GM18861 (cell line): ENCODE data around the gene CARD10.
"Not testable (repeated sequence)": the region's sequence is repeated elsewhere in the genome, so short reads cannot be mapped to it uniquely, and the experiment has no call there.

Source experiments
- ATAC-seq: cut with Tn5 transposase; IDR thresholded peaks from one replicate; pipeline ENCODE4 v1.9.1; 2021; ENCODE audit not compliant: unreplicated experiment

CARD10 gene

DNA sequence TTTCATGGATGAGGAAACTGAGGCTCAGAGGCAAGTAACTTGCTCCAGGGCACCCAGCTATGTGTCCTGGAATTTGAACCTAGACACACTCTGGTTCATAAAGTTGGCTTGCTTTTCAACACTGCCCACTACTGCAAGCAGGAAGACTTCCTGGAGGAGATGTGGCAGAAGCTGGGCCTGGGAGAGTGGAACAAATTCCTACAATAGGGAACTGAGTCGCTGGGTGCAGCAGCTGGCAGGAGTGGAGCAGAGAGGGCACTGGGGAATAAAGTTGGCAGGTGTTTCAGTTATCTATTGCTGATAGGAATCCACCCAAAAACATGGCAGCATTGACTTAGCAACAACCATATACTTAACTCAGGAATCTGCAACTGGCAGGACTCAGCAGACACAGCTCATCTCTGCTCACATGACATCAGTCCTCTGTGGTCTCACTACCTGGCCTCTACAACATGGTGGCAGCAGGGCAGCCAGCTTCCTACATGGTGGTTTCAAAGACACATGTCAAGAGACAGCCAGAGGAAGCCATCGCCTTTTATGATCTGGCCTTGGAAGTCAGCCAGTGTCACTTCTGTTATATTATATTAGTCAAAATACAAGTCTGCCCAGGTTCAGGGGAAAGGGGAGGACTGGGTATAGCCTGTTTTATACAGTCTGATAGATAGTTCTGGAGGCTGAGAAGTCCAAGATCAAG is 10.6 kb upstream of the CARD10 start:
- ATAC-seq = no peak

DNA sequence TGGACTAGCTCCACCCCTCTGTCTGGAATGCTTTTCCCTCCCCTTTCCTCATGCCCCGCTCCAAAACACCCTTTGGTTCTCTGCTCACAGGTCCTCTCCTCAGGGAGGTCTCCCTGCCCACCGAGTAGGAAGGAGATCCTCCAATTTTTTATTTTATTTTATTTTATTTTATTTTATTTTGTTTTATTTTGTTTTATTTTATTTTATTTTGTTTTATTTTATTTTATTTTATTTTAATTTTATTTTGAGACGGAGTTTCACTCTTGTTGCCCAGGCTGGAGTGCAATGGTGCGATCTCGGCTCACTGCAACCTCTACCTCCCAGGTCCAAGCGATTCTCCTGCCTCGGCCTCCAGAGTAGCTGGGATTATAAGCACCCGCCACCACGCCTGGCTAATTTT is 8.7 kb upstream of the CARD10 start:
- ATAC-seq = not testable (repeated sequence)

DNA sequence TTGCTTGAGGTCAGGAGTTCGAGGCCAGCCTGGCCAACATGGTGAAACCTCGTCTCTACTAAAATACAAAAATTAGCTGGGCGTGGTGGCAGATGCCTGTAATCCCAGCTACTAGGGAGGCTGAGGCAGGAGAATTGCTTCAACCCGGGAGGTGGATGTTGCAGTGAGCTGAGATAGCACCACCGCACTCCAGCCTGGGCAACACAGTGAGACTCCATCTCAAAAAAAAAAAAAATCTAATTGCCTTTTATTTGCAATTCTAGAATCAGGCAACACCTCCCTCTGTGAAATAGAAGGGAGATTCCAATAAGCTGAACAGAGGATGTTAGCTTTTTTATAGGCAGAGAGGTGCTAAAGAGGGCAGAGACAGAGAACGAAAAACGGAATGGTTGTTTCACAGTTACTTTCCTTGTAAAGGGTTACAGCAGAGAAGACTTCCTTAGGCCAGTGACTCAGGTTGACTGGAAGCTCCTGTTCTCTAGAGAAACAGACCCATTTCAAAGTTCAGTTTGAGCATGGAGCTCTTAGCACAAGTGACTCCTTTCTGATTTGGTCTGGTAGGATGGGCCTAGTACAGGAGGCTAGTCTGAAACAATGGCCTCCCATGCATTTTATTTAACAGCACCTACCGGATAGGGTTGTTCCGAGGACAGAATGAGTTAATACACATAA is 8.0 kb upstream of the CARD10 start:
- ATAC-seq = not testable (repeated sequence)

DNA sequence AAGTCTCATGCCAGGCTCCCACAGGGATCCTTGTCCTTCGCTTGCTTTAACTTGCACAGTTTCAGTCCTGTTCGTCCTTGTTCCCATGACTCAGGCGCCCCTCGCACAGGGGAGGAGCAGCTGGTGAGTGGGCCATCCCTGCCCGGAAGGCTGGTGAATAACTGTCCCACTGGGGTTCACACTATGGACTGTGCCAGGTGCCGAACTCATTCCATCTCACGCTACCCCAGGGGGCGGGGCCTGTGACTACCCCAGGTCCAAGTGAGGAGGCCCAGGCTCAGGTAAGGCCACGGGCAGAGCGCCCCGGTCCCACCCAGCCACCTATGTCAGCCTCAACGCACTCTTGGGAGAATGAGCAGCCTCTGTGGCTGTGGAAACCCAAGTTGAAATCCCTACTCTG is 7.2 kb upstream of the CARD10 start:
- ATAC-seq = no peak

DNA sequence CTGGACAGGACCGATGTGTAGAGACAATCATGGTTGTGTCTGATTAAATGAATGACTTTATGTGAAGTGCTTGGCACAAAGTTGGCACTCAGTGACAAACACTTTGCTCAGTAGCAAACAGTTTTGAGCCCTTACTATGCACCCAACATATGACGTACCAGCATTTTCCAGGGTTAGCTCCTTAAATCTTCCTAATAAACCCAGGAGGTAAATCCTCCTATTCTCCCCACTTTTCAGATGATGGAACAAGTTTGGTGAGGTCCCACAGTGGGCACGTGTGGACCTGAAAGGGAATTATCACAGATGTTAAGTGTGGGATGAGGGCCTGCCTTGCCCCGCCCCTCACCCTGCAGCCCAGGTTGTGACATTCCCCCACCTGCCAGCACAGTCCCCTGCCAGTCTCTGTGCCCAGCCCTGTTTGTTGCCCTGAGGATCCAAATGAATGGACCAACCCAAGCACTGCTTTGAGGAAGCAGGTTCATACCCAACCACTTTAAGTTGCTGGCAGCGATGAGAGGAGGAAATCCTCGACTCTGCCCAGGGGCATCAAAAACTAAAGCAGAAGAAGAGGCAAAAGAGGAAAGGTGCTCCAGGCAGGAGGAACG is 6.6 kb upstream of the CARD10 start:
- no peak for ATAC-seq

DNA sequence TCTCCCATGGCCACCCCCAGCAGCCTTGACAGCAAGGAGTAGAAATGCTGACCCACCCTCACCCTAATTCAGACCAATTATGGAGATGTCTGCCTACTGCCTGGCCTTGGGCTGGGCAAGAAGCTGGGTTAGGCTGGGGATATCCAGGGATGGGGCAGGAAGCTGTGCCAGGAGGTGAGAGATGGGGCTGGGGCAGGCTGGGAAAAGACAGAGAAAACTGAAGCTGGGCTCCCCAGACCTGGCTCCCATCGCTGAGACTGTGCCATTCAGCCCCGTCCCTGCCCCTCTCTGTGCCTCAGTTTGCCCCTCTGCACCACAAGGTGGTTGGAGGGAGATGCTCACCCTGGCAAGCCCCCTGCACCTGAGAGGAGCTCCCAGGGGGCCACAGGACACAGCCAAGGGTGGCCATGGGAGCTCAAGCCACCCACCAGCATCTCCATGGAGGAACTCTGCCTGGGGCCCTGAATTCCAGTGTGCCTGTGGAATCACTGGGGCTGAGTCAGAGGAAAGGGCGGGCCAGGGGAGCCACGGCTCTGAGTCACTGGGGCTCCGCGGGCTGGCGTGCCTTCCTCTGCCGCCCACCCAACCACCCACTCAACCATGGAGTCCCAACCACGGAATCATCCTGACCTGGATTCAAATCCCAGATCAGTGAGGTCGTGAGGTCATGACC is 6.0 kb upstream of the CARD10 start:
- no peak for ATAC-seq

DNA sequence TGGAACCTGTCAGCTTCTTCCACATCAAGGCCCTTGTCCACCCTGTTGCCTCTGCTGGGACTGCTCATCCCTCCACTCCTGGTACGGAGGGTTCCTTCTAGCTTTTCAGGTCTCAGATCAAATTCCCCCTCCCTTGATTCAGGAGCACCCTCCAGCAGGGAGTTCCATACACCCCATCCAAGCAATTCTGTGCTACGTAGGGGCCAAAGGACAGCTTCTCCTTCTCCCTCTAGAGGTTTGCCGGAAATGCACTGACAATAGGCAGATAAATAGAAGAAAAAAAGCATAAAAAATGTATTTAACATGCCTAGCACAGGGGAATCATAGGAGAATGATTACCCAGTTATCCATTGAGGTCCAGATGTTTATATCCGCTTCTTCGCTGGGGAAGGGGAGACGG is 3.3 kb upstream of the CARD10 start:
- ATAC-seq = no peak

DNA sequence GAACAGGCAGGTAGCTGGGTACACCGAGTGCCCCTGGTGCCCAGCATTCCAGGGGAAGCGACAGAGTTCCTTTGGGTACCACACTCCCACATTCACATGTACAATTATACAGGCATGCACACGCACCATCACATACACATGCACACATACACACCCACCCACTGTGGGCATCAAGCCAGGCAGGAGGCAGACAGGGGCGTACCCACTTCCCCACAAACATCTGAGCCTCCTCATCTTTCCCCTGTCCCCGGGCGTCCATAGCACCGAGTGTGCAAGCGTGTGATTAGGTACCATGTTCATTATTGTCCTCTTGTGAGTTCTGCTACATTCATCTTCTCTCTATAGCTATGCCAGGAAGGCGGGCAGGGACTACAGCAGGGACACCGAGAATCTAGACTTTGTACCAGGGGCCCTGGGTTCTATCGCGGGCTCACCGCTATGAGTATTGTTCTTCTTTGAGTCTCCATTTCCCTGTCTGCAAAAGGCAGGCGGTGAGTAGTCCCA is 2.1 kb upstream of the CARD10 start:
- ATAC-seq = no peak

DNA sequence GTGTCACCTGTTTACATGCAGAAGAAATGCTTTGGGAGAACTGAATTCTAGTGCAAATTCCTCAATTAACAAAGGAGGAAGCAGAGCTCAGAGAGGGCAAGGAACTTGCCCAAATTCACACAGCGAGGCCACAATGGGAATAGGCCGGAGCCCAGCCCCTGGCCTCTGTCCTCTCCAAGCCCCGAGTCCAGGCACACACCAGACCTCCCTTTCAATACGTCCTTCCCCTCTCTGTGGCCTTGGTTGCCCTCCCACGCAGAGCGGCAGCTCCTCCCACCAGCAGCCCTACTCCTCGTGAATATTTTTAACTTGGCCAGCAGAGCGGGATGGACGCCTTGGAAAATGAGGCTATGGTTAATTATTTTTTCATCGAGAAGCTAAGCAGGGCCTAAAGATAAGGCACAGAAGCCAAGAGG is 1.6 kb upstream of the CARD10 start:
- no peak for ATAC-seq

DNA sequence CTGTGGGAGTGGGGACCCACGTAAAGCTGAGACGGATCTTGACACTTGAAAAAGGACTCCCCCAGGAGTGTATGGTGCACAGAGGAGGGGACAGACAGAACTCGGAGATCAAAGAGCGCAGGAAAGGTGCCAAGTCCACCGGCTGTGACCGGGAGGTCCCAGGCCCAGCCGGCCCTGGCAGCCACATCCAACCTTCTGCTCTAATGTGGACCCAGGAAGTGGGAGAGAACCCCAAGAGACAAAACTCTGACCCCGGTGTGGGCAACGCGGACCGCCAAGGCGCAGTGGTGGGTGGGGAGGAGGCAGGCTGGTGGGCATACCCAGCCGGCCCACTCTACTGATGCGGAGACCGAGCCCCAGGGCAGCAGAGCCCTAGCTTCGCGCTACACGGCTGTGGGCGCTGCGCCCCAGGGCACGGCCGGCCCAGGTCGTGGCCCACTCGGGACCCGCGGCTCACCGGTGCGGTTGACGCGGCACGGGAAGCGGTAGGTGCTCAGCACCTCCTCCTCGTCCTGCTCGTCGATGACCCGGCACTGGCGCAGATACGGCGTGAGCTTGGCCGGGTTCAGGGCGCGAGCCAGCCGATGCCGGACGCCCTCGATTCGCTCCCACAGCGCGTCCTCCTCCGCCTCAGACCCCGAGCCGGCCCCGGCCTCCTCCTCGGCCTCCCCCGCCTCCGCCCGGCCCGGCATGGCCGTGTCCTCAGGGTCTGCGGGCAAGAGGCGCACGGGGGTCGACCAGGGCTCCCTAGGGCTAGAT is 527 bp downstream of the CARD10 start:
- no peak for ATAC-seq

DNA sequence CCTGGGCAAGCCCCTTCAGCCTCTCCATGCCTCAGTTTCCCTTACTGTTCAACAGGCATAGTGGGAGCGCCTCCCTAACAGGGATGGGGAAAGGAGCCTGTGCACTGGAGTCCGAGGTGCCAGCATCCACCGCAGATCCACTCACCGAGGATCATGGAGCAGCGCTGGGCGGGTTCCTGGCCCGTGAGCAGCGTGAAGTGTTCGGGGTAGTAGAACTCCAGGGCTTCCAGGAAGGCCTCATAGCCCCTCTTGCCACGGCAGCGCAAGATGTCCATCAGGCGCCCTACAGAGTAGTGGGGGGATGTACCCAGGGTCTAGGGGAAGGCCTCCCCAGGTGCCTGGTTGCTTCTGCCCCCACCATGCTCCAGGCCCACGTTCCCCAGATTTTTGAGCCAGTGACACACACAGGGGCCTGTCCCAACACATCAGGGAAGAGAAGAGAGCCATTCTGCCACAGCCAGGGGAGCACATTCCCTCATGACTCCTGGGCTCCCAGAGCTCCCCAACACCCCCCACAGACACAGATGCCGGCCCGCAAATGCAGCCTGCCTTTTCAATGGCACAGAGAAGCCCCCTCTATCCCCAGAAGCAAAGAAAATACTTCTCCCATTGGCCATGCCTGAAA is 1.3 kb downstream of the CARD10 start:
- no peak for ATAC-seq

DNA sequence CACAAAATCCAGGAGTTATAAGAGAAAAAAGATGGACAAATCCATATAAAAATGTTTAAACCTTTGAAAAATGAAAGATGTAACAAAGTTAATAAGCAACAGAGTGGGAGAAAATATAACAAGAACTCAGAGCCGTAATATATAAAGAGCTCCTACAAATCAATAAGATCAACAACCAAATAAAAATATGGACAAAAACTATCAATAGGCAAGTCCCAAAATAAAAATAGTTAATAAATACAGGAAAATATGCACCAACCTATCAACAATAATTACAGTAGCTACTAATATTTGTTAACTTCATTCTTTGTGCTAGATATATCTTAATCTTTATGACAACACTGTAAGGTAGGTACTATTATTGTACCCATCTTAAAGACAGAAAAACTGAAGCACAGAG is 2.8 kb downstream of the CARD10 start:
- no peak for ATAC-seq

DNA sequence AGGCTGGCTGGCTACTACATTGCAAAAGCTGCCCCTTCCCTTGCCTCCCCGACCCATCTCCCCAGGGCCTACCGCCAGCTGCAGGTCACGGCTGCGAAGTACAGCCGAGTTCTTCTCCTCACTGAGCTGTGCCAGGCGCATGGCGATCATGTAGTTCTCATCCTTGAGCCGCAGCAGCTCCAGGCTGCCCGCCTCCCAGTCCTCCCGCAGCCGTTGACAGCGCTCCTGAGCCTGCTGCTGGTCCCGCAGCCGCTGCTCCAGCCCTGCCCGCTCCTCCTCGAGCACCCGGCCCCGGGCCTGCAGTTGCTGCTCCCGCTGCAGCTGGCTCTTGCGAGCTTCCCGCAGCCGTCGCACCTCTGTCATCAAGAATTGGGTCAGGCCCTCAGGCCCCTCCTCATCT is 3.3 kb downstream of the CARD10 start:
- no peak for ATAC-seq

DNA sequence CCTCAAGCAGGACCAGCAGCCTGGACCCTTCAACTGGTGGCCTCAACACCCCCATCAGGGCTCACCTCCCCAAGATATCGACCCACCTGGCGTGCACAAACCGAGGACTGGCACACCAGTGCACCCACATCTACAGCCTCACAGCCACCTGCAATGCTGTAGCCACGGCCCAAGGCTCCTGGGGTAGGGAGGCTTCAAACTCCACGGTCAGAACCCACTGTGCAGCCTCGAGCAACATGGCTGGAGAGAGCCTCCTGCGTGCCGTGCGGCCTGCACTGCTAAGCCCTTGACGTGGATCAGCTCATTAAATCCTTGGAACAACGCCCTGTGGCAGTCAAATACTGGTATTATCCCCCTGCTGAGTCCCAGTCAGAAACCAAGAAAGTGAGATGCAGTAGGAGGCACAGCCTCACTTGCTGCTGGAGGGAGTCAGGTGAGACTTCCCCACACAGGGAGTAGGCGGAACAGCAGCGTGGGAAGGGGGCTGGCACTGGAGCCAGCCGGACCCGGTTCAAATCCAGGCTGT is 4.6 kb downstream of the CARD10 start:
- ATAC-seq = no peak

DNA sequence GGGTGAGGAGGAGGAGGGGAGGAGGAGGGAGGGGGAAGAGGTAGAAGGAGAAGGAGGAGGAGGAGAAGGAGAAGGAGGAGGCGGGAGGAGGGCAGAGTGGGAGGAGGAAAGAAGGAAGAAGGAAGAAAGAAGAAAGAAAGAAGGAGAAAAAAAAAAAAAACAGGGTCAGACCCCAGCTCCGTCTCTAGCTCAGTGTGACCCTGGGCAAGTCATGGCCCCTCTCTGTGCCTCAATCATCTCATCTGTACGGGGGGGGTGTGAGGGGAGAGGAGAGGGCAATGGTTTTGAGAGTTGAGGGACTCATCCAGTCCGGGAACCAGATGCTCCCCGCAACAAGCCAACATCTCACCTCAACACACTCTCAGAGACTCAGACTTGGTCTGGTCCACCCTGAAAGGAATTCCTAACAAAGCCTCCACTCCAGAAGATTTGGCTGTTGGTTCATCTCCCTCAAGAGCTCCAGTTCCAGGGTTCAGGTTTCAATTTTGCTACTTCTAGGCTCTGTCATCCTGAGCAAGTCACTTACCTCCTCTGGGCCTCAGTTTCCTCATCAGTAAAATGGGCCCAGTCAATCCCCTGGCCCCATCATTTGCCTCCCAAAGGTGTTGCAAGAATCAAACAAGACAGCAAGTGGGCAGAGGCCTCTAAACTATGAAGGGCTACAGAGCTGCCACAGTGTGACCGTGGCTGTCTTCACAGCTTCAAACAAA is 7.7 kb downstream of the CARD10 start:
- no peak for ATAC-seq

DNA sequence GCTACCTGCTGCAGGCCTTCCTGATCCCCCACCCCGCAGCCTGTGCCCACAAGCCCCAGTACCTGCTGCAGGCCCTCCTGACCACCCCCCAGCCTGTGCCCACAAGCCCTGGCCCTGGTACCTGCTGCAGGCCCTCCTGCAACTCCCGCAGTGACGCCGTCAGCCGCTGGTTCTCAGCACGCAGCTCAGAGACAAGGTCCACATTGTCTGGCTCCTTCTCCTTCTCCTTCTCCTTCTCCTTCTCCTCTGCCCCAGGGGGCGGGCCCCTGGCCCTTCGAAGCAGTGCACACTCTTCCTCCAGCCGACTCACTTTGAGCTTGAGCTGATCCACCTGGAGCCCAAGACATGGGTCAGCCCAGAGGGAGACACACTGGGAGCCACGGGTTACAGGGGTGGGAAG is 9.1 kb downstream of the CARD10 start:
- no peak for ATAC-seq

DNA sequence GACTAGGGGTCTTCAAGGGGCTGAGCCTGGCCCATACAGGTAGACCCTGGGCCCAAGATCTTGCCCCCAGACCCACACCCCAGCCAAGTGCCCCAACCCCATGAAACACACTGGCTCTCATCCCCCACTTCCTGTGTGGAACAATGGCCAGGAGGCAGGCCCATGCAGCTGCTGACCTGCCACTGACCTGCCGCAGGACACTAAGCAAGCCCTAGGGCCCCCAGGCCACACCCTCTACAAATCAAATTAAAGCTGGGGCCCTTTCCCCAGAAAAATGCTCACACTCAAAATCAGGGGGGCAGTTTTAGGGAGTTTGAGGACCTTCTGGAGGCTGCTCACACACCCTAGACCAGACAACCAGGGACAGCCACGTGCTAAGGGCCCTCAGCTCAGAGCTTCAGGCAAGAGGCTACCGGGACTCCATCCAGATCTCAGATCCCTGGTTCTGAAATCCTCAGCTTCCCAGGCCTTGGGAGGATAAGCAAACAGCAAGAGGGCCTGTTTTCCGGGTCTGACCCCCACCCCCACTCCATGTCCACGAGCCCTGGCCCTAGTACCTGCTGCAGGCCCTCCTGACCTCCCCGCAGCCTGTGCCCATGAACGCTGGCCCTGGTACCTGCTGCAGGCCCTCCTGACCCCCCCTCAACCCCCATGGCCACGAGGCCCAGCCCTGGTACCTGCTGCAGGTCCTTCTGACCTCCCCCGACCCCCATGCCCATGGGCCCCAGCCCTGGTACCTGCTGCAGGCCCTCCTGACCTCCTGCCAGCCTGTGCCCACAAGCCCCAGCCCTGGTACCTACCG is 10.0 kb downstream of the CARD10 start:
- ATAC-seq = no peak

DNA sequence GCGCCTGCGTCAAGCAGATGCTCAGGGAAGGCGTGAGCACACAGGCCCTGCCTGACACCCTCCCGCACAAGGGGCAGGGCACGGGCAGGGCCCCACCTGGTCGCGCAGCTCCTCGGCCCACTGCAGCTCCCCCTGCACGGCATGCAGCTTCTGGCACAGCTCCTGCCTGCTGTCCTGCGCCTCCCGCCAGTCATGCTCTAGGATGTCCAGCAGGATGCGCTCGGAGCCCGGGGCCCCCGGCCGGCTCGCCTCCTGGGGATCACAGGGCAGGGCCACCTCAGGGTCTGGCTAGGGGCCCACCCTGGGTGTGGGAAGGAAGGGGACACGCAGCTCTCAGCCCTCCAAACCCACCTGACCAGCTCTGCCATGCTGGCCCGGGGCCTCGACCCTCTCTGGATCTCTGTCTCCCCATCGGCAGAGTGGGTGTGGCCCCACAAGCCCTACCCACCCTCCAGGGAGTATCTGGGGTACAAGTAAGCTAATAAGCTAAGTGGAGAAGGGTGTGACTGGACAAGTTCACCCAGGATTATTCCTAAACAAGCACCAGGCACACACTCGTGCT is 10.7 kb downstream of the CARD10 start:
- ATAC-seq = no peak

DNA sequence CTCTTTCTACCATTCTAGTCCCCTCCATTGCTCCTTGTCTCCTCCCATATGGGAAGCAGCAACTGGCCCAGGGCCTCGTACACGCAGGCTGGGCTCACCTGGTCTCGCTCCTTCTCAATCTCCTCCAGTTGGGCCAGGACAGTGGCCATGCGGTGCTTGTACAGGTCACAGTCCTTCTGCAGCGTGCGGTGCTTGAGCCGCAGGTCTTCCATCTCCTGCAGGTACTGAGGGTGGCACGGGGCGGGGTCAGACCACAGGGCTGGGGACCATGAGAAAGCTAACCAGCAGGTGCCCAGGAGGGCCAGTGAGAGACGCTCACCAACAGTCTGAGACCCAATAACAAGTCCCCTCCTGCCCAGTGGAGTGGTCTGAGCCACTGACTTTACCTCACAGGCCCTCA is 11.5 kb downstream of the CARD10 start:
- ATAC-seq = no peak
